GM12873 (cell line): ENCODE results near the gene SLC1A6.

ENCODE experiments used
- CTCF ChIP-seq: IDR thresholded peaks from 2 replicates; pipeline ENCODE4 v1.5.1; 2012; ENCODE audit warnings: low read depth, mild to moderate bottlenecking, moderate library complexity, low read length, control low read depth; ENCODE audit not compliant: insufficient read depth; ENCODE audit errors: missing control alignments

Gene SLC1A6

GRCh38 chr19:14974488-14974887, 5.2 kb downstream of the SLC1A6 start:
- TF ChIP-seq CTCF, result no peak

DNA sequence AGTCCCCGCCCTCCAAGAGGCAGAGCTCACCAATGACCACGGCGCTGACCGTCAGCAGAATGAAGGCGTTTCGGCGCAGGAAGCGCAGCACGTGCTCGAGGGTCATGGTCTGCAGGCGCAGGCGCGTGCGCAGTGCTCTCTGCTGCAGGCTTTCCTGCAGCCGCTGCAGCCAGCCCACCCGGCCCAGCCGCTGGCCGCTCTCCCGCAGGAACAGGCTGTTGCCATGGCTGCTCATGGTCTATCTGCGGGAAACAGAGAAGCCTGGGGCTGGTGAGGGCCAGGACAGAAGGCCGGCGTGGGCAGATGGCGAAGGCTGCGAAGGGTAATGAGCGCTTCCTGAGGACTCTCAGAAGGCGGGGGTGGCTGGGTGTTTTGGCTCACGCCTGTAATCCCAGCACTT, 7.0 kb downstream of the SLC1A6 start:
- TF ChIP-seq CTCF, result no peak

GRCh38 chr19:14971474-14971873, 8.2 kb downstream of the SLC1A6 start:
- TF ChIP-seq CTCF, result no peak

GRCh38 chr19:14968247-14968646, 11.4 kb downstream of the SLC1A6 start:
- TF ChIP-seq CTCF, result no peak

DNA sequence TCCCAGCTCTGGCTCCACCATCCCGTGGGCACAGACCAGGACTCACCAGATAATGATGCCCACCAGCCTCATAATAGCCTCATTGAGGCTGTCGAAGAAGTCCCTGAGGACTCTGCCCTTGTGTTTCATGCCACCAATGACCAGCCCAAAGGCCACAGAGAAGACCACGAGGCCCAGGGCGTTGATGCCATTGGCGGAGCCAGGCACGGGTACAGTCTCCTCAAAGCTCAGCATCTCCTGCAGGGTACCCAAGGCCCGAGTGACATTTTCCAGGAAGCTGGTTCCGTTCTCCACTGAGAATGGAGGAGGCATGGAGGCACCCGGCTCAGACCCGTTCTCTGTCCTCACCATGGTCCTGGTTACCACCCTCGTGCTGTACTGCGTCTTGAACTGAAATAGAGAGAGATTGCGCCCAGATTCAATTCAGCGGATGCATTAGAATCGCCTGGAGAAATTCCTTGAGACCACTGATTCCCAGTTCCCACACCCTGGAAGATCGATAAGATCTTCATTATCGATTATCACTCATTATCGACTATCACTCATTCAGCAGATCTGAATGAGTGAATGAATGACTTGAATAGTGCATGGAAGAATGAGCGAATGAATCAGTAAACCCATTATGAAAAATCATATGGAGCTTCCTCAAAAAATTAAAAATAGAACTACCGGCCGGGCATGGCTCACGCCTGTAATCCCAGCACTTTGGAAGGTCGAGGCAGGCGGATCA, 17.5 kb downstream of the SLC1A6 start:
- TF ChIP-seq CTCF, result no peak

DNA sequence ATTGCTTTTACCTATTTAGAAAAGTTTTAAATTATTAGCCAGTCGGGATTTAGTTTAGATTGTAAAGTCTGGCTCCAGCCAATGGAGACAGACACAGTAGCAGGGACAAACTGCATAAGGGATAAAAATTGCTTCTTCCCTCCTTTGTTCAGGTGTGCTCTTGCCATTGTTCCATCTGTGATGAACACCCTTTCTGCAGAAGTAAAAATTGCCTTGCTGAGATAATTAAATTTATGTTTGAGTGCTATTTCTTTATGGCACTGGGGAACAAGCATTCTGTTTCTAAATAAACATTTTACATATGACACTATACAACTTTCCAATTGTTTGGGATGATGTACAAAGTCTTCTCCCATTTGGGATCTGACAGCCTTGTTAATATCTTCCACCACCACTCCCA, 20.4 kb downstream of the SLC1A6 start:
- no peak for TF ChIP-seq CTCF

- no peak for TF ChIP-seq CTCF
These were observed 22.2 kb downstream of the SLC1A6 start for GRCh38 chr19:14957464-14957863.
